Dedifferentiated amniotic fluid mesenchymal stem cell (primary cell): ENCODE data around the gene PPP2R5A.
"Not testable (repeated sequence)": the region's sequence is repeated elsewhere in the genome, so short reads cannot be mapped to it uniquely, and the experiment has no call there.

Experiments used
- DNase-seq: peaks from one replicate; pipeline ENCODE4 v3.0.0-alpha.2; 2016; ENCODE audit errors: extremely low spot score

PPP2R5A gene

DNA sequence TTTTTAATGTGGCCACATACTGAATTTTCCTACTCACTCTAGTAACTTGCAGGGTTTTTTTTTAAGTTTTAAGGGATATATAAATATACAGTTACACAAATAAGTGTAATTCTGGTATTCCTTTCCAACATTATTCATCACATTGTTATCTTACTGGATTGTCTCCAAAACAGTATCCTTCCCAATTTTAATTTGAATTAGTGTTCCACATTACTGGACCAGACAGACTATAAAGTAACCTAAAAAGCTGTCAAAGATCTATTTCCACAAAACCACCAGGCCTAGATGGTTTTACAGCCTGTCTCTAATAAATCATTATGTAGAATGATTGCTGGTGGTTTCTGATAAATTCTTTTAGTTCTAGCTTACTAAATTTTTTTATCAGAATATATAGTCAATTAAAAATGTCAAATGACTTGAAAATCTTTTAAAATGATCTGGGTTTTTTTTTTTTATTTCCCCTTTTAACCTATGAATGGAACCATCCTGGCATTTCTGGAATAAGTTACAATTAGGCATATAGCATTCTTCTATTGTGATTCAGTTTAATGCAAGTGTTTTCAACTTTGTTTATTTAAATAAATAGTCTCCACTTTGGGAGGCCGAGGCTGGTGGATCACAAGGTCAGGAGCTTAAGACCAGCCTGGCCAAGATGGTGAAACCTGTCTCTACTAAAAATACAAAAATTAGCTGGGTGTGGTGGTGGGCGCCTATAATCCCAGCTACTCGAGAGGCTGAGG is 70.2 kb downstream of the PPP2R5A start:
- no peak for DNase-seq

DNA sequence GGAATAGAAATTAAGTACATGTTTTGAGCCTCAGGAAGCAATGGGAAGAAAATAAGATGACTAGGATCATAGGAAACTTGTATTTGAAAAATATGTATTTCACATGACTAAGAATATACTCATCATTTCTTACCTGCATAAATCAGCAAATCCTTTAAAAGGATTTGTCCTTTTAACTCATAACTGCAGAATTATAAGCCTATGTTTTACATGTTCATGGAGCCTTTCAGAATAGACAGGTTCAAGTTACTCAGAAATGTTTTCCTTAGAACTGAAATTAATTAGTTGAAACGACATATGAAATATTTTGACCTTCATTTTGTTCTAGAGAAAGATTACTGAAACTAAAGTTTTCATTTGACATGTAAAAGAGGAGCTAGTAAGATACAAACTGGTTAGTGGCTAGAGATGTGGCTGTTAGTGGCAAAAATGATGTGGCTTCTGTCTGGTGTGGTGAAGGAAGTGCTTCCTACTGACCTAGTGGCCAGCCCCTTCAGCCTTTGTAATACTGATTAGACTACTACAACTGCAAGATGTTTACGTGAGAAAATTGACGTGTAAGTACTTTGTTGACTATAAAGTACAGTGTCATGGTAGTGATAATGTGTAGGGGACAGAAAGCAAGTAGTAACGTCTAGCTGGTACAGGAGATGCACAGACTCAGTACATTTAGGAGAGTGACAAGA is 74.7 kb downstream of the PPP2R5A start:
- DNase-seq, result no peak

GRCh38 chr1:212364985-212365384 is 79.8 kb downstream of the PPP2R5A start:
- no peak for DNase-seq

- DNase-seq, result no peak
These were observed 81.7 kb downstream of the PPP2R5A start for GRCh38 chr1:212366901-212367300.

GRCh38 chr1:212367474-212368072 is 82.4 kb downstream of the PPP2R5A start:
- no peak for DNase-seq

GRCh38 chr1:212368073-212368484 is 82.9 kb downstream of the PPP2R5A start:
- peak; percentile 76 for DNase-seq

GRCh38 chr1:212375986-212376385 is 90.8 kb downstream of the PPP2R5A start:
- no peak for DNase-seq

GRCh38 chr1:212377644-212378043 is 92.4 kb downstream of the PPP2R5A start:
- no peak for DNase-seq

DNA sequence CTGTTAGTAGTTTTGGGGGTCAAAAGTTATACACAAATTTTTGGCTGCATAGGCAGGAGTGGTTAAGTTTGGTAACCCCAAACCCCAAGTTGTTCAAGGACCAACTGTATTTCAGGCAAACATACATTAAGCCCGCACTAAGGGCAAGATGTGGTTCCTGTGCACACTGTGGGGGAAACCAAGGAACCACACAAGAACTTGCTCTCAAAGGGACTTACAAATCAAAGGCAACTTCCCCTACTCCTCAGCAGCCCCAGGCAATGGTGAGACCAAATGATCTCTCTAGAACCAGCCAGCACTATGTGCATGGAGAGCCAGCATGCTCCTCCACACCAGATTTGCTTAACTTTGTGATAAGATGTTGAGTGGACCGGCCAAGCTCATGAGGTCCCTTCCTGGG is 94.2 kb downstream of the PPP2R5A start:
- no peak for DNase-seq

DNA sequence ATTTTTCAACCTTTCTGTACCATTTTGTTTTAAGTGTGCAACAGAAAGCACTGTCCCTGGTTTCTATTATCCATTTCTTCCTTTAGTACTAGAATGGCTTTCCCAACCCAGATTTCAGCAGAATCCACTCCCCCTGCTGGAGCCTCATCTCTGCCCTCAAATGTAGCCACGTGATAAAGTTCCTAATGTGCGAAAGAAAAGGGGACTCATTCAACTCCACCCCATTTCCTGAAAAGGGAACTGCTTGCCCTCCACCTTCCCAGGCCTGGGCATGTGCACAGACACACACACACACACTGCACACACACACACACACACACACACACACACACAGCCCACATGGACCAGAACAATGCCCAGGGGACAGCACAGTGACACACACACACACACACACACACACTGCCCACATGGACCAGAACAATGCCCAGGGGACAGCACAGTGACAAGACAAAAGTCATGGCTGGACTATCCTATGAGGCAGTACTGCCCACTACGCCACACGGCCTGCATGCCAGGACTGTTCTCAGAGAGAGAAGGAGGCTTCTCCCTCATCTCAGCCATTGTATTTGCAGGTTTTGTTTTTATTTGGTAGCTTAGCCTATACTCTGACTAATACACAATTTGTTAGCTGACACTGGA is 96.3 kb downstream of the PPP2R5A start:
- no peak for DNase-seq

GRCh38 chr1:212386029-212386428 is 100.8 kb downstream of the PPP2R5A start:
- DNase-seq, result no peak

DNA sequence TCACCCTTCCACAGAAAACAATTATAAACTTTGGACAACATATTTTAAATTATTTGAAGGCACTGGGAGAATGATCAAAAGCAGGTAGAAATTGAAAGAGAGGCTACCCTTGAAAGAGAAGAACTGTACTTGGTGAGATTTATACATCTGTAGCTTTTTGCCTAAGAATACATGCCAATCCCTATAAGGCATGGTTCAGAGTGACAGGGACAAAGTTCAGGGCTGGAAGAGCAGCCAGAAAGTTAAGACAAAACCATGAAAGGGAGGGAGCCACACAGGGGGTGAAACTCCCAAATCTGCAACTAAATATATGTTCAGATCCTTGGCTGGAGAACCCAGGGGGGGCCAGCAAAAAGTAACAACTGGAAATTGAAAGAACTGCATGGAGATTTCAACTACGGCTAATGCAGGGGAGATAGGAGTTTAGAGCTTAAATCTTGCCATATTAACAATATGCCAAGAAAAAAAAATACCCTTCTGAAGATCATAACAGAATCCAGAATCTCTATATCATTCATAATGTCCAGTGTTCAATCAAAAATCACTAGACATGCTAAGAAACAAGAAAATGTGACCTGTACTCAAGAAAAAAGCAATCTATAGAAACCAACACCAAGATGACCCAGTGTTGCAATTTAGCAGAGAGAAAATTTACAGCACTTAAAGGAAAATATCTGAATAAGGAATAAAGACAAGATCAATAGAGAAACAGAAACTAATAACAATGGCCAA is 103.9 kb downstream of the PPP2R5A start:
- no peak for DNase-seq

- DNase-seq, result not testable (repeated sequence)
These were observed 110.6 kb downstream of the PPP2R5A start for GRCh38 chr1:212395678-212396437.

DNA sequence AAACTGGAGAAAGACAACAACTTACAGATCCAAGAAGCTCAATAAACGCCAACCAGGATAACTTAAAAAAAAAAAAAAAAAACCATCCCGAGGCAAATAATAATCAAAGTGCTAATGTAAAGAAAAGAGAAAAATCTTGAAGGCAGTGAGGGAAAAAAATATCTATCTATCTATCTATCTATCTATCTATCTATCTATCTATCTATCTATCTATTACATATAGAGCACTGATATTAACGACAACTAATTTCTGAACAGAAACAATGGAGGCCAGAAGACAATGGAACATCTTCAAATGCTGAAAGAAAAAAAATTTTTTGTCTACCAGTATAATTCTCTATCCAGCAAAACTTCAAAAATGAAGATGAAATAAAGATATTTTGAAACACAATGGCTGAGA is 111.4 kb downstream of the PPP2R5A start:
- DNase-seq, result no peak

- DNase-seq, result no peak
These were observed 112.0 kb downstream of the PPP2R5A start for GRCh38 chr1:212397171-212397570.

DNA sequence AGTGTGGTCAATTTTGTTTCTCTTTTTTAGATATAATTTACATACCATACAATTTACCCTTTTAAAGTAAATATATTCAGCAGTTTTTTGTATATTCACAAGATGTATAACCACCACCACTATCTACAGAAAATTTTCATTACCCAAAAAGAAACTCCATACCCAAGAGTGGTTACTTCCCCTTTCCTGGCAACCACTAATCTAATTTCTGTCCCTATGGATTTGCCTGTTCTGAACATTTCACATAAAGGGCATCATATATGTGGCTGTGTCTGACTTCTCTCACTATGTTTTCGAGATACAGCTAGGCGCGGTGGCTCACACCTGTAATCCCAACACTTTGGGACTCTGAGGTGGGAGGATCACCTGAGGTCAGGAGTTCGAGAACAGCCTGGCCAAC is 115.8 kb downstream of the PPP2R5A start:
- no peak for DNase-seq

DNA sequence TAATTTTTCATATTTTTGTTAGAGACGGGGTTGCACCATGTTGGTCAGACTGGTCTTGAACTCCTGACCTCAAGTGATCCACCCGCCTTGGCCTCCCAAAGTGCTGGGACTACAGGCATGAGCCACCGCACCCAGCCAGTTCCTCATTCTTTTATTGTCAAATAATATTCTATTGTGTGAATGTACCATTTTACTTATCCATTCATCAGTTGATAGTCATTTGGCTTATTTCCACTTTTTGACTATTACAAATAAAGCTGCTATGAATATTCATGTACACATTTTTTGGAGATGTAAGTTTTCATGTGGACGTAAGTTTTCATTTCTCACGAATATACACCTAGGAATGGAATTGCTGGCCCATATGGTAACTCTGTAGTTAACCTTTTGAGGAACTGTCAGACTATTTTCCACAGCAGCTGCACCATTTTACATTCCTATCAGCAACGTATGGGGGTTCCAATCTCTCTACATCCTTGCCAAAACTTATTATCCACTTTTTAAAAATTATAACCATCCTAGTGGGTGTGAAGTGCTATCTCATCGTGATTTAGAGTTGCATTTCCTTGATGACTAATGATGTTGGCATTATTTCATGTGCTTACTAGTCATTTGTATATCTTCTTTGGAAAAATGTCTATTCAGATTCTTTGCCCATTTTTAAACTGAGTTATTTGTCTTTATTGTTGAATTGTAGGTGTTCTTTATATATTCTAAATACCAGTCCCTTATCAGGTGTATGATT is 116.8 kb downstream of the PPP2R5A start:
- DNase-seq, result no peak

DNA sequence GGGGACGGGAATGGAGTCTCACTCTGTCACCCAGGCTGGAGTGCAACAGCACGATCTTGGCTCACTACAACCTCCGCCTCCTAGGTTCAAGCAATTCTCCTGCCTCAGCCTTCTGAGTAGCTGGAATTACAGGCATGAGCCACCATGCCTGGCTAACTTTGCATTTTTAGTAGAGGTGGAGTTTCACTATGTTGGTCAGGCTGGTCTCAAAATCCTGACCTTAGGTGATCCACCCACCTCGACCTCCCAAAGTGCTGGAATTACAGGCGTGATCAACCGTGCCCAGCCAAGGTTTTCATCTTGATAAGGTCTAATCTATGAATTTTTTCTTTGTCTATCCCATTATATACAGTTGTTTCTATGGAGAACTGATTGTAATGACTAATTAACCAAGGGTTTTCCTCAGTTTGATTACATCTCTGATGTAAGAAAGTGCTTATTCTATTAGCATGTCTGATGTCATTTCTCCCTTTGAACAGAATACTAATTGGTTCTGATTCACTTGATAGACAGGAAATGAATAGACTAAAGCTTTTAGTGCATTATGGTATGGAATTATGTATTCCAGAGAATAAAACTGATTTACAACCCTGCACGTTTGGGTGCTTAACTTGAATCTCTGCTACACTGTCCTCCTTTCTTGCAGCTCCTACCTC is 117.6 kb downstream of the PPP2R5A start:
- no peak for DNase-seq

- DNase-seq, result no peak
These were observed 125.1 kb downstream of the PPP2R5A start for GRCh38 chr1:212410231-212410820.
